Measurements from ENCODE around the gene MYEF2.

DNA sequence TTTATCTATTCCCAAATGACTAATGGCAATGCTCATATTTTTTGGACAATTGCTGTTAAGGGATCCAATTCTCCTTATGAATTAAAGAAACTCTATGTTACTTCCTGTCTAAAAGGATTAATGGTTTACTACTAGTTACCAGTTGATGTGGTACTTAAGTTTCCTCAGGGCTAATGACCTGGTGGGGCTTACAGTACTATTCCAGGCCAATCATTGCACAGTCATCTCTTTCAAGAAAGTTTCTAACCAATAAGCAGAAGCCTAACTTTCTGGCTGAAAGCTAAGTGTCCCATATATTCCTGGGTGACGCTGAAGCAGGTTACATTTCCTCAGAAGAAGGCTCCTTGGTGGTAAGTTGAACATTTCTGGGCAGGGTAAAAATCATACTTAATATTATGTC lies 27.9 kb upstream of the MYEF2 start, which contains the start of gene SLC12A1:
- TF ChIP-seq, protein P1, sequence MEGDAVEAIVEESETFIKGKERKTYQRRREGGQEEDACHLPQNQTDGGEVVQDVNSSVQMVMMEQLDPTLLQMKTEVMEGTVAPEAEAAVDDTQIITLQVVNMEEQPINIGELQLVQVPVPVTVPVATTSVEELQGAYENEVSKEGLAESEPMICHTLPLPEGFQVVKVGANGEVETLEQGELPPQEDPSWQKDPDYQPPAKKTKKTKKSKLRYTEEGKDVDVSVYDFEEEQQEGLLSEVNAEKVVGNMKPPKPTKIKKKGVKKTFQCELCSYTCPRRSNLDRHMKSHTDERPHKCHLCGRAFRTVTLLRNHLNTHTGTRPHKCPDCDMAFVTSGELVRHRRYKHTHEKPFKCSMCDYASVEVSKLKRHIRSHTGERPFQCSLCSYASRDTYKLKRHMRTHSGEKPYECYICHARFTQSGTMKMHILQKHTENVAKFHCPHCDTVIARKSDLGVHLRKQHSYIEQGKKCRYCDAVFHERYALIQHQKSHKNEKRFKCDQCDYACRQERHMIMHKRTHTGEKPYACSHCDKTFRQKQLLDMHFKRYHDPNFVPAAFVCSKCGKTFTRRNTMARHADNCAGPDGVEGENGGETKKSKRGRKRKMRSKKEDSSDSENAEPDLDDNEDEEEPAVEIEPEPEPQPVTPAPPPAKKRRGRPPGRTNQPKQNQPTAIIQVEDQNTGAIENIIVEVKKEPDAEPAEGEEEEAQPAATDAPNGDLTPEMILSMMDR (IDR thresholded peaks at IDR 0.05; ENCODE audit: low read depth, low read length) = no peak
- TF ChIP-seq EZH2phosphoT487 (IDR thresholded peaks at IDR 0.05; ENCODE audit: low read depth) = no peak
